Stimulated activated CD4-positive, alpha-beta T cell treated with anti-CD3 and anti-CD28 coated beads, Interleukin-4, amount 100 ng/mL, for 1 hour (primary cell): Measurements from ENCODE around the gene FAM83G.

Experiments used
- DNase-seq: peaks from one replicate; pipeline ENCODE4 v3.0.0-alpha.2; 2020

Gene FAM83G

DNA sequence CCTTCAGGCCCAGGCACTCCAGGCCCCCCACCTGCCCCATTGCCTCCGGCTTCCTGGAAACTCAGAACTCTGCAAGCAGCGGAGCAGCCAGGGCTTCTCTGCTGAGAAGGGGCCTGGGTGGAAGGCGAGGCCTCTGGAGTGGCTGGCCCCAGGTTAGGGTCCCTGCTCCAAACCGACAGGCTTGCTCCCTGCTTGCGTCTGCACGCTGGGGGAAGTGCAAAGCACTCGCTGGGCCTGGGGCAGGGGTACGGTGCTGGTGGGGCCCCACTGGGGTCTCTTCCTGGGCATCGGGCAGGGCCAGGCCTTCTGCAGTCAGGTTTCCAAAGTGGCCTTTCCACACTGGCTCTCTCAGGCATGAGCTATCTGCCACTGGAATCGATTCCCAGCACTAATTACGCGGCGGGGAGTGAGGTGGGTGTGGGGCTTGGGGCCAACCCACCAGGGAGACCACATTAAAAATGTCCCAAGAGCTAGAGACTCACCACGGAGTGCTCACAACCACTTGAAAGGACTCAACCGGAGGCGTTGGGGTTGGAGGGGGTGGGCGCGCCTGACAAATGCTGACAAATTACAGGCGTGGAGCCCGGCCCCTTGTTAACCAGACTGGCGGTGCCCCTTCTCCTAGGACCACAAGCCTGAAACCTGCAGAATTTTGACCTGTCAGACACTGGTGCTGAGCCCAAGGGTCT is 17.9 kb downstream of the FAM83G start:
- DNase-seq: no peak

DNA sequence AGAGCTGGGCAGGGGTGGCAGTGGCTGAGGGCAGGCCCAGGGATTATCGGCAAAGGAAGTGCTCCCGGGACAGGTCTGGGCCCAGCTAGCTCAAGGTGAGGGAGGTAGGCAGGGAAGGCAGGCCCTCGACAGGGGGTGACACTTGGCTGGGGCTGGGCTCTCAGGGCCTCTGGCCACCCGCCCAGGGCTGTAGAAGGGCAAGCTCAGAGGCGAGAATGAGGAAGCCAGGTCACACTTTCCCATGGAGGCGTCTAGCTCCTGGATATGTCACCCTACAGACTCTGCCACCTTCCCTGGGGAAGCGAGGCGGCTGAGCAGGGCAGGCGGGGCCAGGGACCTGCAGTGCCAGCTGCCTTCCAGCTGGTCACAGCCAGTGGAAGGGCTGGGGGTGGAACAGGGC is 19.1 kb downstream of the FAM83G start:
- no peak for DNase-seq

GRCh38 chr17:18984273-18985114 is 20.1 kb downstream of the FAM83G start:
- no peak for DNase-seq

- no peak for DNase-seq
Measured at GRCh38 chr17:18981642-18982424, 22.7 kb downstream of the FAM83G start.

GRCh38 chr17:18981335-18981641 is 23.3 kb downstream of the FAM83G start:
- DNase-seq: no peak

- DNase-seq: no peak
Measured at GRCh38 chr17:18980682-18981334, 23.8 kb downstream of the FAM83G start.

DNA sequence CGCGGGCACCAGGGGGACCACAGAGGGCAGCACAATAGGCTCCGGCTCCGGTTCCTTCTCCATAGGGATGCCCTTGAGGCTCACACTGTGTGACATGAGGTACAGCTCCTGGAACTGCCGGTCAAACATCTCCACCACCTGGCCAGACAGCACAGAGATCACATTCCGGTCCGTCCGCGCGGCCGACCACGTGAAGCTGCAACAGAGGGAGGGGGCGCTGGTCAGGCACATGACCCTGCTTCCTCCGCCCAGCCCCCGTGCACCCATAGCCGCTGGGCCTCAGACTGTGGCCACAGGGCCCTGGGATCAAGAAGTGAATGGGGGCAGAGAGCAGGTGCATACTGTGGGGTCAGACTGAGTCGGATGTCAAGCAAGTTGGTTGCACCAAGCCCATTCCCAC is 25.9 kb downstream of the FAM83G start:
- DNase-seq: no peak

DNA sequence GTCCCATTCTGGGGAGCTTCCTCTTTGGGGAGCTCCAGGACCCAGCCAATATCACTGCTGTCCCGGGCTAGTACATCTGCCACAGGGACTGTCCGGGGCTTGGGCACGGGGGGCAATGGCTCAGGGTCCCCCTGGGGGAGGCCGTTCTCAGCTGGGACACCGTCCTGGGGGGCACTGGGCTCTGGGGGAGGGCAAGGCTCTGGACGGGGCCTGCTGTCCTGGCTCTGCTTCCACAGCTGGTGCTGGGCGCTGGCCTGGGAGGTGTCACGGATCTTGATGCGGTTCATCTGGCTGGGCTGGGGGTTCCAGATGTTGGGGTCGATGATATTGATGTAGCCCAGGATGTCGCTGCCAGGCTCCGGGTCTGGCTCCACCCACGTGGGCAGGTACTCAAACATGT is 26.5 kb downstream of the FAM83G start:
- no peak for DNase-seq

DNA sequence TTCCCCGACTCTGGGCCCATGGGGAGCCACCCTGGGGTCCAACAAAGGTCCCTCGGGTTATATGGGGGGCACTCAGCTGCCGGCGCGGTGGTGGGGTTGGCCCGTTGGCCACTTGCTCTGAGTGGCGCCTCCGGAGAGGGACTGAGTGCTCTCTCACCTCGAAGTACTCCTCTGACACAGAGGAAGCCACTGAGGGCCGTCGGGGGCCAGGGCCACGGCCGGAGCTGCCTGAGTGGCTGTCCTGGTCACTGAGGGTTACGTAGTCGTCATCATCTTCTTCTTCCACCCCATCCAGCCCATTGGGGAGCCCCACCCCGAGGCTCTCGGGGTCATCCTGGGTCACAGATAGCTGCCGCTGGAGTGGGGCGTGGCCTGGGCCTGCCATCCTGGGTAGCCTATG is 26.9 kb downstream of the FAM83G start:
- DNase-seq: no peak

DNA sequence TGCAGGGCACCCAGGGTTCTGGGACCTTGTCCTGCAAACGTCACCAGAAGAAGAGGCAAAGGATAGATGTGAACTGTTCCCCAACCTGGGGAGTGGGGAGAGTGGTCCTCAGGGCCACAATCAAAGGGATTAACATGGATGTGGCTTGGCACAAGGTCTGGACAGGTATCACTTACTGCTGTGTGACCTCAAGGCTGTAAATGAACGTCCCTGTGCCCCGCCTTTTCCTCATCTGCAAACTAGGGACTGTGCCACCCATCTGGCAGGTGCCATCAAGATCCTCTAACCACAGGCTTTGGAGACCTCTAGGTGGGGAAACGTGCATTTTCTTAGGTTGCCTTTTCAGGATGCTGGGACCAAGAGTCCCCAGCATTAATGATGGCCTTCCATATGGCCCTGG is 27.5 kb downstream of the FAM83G start:
- no peak for DNase-seq

- no peak for DNase-seq
Measured at GRCh38 chr17:18976201-18976600, 28.4 kb downstream of the FAM83G start.

GRCh38 chr17:18975597-18975996 is 29.0 kb downstream of the FAM83G start:
- no peak for DNase-seq

GRCh38 chr17:18974407-18975149 is 30.0 kb downstream of the FAM83G start:
- DNase-seq: no peak

DNA sequence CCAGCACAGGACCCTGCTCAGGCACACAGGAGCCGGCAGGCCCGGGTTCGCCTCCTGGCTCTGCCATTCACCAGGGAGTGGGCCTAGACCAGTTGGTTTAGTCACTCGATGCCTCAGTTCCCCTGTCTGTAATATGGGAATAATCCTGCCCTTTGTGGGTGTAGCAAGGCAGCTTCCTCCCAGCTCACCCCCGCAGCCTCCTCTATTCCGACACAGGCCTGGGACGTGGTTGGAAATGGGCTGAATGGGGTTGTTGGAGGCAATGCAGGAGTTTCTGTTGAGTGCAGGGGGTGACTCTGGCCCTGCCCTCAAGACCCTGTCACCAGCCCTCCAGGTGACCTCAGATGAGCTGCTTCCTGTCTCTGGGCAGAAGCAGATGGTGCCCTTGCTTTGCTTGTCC is 32.8 kb downstream of the FAM83G start:
- no peak for DNase-seq

- no peak for DNase-seq
Measured at GRCh38 chr17:18970582-18971480, 33.7 kb downstream of the FAM83G start.

- DNase-seq: no peak
Measured at GRCh38 chr17:18968945-18969887, 35.3 kb downstream of the FAM83G start.

- no peak for DNase-seq
Measured at GRCh38 chr17:18968345-18968744, 36.2 kb downstream of the FAM83G start.

- no peak for DNase-seq
Measured at GRCh38 chr17:18967916-18968315, 36.6 kb downstream of the FAM83G start.

- no peak for DNase-seq
Measured at GRCh38 chr17:18966831-18967624, 37.5 kb downstream of the FAM83G start.
